K562 (cell line): Measurements from ENCODE around the gene PMVK.

Experiments
- CREB1 ChIP-seq, 2 experiments: sonication (generic) in 1 of 2; formaldehyde crosslinking in 1 of 2; IDR thresholded peaks; 2 replicates each; pipeline versions ENCODE4 v1.6.1 to v1.8.0; 2012 to 2022; ENCODE audit warnings: inconsistent platforms in 1 of 2, mild to moderate bottlenecking in 1 of 2, missing genetic modification reagents in 1 of 2, moderate library complexity in 1 of 2
- E2F6 ChIP-seq, 2 experiments: IDR thresholded peaks; 2 replicates each; pipeline ENCODE4 v1.6.1; 2011; ENCODE audit warnings: borderline replicate concordance in 1 of 2, control low read depth in 1 of 2, low read depth in 1 of 2, low read length in 1 of 2, mild to moderate bottlenecking in 1 of 2, mixed read lengths in 1 of 2, moderate library complexity in 1 of 2; ENCODE audit not compliant: insufficient read depth in 1 of 2, insufficient read length in 1 of 2, poor library complexity in 1 of 2, severe bottlenecking in 1 of 2; ENCODE audit errors: extremely low read depth in 1 of 2
- MAX ChIP-seq: sonication (generic); formaldehyde crosslinking; IDR thresholded peaks from 2 replicates; pipeline ENCODE4 v1.9.0; 2022; ENCODE audit warnings: mild to moderate bottlenecking, missing genetic modification reagents
- NCOR1 ChIP-seq: fragments of 450-650 bp; IDR thresholded peaks from 2 replicates; pipeline ENCODE4 v1.6.1; 2016; ENCODE audit warnings: mild to moderate bottlenecking, moderate library complexity
- NKRF ChIP-seq: fragments of 450-650 bp; IDR thresholded peaks from 2 replicates; pipeline ENCODE4 v1.6.1; 2016; ENCODE audit warnings: borderline replicate concordance
- POLR2AphosphoS2 ChIP-seq: IDR thresholded peaks from 2 replicates; pipeline ENCODE4 v1.6.1; 2012; ENCODE audit warnings: low read length, improper control_type of control experiment

GRCh38 chr1:154952664-154953063 lies 16.1 kb upstream of the PMVK start:
- no peak for TF ChIP-seq NCOR1
- no peak for TF ChIP-seq POLR2AphosphoS2
- TF ChIP-seq NKRF: no peak
- TF ChIP-seq E2F6 (IDR thresholded peaks at IDR 0.05; ENCODE audit: borderline replicate concordance in 1 of 2, extremely low read depth in 1 of 2, insufficient read depth in 1 of 2, insufficient read length in 1 of 2, low read depth in 1 of 2, low read length in 1 of 2, poor library complexity in 1 of 2, severe bottlenecking in 1 of 2): no peak
- TF ChIP-seq MAX (CRISPR knock-in tag): no peak
- no peak for TF ChIP-seq CREB1 (IDR thresholded peaks at IDR 0.05)
- no peak for TF ChIP-seq CREB1 (CRISPR knock-in tag; IDR thresholded peaks at IDR 0.05)
